Measurements from ENCODE around the gene NEDD4L.
A peak's percentile ranks its signal among the peaks of the same experiment; 100 is the strongest.

Gene NEDD4L

DNA sequence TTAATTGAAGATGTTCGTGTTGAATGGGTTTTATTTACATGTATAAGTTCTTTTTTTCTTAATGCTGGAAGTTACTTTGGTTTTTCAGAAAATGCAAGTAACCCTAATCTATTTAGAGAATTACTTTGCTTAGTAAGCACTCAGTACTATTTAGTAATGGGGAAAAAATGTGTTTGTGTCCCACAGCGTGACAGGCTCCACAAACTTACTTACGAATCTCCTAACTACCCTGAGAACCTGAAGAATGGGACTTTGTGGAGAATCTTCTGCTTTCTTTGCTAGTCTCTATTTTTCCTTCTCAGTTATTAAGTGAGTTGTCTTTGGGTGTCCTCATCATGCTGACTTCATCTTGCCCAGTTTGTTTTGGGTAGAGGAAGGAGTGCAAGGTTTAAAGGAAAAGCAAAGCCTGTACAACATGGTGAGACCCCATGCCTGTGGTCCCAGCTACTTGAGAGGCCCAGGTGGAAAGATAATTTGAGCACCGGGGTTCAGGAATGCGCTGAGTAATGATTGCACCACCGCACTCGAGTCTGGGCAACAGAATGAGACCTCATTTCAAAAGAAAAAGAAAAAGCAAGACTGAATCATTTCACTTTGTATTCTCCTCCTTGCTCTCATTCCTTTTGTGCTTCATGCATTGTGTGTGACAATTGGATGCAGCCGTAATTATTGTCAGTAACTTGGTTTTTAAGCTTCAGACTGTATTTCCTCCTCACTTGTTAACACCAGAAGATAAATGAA is 10.2 kb downstream of the NEDD4L start:
- no peak for DNase-seq

DNA sequence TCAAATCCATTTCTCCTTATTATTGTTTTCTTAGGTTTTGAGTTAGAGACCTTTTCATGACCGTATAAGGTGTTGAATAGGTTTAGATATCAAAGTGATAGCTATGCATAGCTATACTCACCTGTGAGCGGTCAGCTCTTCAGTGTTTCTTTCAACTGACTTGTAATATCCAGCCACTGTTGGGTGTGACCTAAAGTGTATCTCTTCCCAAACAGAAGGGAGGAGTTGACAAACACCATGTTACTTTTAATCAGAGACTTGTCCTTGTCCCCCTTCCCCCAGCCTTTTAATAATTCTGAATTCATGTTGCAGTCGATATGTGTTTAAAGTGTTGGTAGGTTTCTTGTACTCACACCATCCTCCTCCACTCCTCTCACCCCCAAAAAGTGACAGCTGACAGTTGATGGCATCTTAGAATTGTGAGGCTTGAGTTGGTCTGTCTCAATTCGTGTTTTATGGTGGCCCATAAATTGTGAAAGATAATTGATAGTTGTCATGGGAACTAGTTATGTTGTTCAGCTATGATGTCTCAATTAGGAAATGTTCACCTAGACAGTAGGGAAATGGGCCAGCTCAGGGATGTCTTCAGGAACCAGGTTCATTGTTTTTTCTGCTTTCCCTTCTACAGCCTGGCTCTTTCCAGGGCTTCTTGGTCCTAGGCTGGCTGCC is 12.0 kb downstream of the NEDD4L start:
- DNase-seq, result no peak

DNA sequence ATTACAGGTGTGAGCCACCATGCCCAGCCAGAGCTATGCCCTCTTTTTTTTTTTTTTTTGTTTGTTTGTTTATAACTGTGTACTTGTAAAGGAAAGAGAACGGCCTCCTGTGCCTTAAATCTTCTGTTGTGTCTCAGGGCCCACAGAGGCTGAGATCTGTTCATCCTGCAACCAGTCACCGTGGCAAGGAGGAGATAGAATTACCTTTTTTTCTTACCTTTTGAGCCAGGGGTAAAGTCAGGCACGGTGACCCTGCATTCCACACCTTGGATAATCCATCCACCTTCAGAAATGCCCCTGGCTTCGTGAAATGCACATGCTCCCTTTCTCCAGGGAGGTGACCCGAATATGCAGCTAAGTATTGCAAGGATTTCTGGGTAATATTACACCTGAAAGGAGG is 12.8 kb downstream of the NEDD4L start:
- no peak for DNase-seq

- DNase-seq, result no peak
Observed at GRCh38 chr18:58057291-58057965, 13.4 kb downstream of the NEDD4L start.

- DNase-seq, result no peak
Observed at GRCh38 chr18:58058720-58059119, 14.7 kb downstream of the NEDD4L start.

DNA sequence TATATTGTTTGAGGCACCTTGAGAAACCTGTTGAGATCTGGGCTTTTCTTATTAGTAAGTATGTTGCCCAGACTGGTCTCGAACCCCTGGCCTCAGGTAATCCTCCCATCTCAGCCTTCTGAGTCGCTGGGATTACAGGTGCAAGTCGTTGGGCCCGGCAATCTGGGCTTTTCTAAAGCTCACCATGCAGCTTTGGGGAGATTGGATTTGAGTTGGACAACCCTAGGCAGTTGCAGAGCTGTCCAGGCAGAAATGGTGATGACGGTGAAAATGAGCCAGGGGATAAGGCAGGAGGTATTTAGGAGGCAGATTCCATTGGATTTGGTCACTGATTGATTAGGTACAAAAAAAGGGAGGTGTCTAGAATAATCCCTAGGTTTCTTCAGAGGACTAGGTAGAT is 16.2 kb downstream of the NEDD4L start:
- no peak for DNase-seq

GRCh38 chr18:58061349-58061748 is 17.3 kb downstream of the NEDD4L start:
- DNase-seq, result no peak

- no peak for DNase-seq
Observed at GRCh38 chr18:58064406-58064998, 20.5 kb downstream of the NEDD4L start.

- no peak for DNase-seq
Observed at GRCh38 chr18:58065956-58066355, 21.9 kb downstream of the NEDD4L start.

DNA sequence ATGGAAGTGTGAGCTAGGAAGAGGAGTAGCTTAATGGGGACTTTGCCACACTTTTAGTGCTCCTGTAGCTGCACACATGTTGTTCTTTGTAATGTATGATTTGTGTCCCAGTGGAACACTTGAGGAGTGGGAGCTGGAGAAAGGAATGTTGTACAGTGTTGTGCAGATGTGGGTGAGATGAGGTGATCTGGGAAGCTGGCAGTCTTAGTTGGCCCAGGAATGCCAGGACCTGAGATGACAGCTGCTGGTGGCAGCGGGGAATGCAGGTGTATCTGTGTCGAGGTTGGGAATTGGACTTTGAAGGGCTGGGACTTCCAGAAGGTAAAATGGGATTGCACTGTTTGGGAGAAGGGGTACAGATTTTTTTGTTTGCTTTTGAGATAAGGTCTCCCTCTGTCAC is 23.6 kb downstream of the NEDD4L start:
- DNase-seq, result no peak

DNA sequence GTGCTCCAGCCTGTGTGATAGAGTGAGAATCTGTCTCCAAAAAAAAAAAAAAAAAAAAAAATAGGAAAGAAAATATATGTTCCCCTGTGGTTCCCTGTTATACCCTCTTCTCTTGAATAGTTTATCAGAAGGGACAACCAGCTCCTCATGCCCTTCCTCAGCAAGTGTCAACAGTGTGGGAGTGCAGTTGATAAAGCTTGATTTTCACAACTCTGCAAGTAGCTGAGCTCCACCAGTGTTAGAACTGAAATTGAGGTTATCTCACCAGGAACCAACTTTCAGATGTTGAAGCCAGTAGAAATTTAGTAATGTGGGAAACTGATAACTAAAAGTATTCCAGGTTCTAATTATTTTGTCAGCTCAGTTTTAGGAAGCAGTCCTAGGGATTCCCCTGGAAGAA is 25.1 kb downstream of the NEDD4L start:
- no peak for DNase-seq

DNA sequence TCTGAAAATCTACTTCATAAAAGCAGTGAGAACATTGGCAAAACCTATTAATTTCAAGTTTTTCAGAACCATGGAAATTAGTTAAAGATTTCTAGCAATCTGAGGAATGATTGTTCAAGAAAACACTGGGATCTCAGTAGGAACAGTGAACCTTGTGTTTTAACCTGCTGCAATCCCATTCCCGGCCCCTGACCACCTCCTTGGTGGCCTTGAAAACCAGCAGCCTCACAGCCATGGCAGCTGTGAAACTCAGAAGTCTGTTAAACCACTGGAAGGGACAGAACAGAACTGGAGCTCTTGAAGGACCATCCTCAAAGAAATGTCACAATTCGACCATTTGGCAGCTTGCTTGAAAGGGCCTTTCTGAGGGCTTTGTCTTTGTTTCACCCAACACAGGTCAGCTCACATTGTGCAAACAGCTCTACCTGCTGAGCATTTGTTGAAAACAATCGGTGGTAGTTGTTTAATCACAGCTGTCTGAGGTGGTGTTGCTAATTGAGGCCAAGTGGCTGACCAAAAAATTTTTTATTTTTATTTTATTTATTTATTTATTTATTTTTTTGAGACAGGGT is 25.8 kb downstream of the NEDD4L start:
- DNase-seq, result no peak

GRCh38 chr18:58076052-58076451 is 32.0 kb downstream of the NEDD4L start:
- no peak for DNase-seq

DNA sequence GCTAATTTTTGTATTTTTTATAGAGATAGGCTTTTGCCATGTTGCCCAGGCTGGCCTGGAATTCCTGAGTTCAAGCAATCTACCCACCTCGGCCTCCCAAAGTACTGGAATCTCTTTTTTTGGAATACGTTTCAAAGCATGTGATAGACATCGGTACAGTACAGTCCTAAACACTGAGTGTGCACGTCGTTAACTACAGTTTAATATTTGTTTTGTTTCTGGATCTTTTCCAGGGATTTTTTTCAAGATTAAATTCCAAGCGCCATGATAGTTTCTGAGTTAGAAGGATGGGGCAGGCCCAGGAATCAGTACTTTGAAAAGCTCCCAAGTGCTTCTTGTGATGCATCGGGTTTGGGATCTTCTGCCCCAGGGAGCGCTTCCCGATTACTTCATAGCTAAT is 33.3 kb downstream of the NEDD4L start:
- DNase-seq, result no peak

DNA sequence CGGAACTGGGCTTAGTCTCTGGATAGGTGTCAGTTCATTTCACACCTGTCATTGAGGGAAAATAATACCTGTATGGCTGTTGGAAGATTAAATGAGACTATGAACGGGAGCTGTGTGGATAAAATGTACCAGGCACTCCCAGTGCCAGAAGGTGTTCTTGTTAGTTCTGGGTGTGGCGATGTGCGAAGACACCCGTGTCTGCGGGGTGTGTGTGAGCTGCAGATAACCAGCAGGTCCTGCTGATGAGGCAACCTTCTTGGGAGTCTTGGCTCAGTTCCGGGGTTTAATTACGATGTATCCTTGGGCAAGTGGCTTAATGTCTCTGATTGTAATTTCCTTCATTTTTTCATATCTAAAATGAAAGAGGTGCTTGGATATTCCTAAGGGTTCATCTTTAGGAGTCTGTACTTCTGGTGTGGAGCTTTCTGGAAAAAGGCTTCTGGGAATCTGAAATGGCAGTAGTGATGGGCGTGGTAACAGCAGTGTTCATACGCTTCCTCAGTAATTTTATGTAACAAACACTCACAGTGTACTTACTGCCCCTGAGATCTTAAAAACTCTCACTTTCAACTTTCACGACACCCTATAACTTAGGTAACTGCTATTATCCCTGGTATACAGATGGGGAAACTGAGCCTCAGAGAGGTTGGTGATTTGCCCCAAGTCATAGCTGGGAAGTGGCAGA is 35.0 kb downstream of the NEDD4L start:
- DNase-seq, result no peak

- DNase-seq, result no peak
Observed at GRCh38 chr18:58080451-58080850, 36.4 kb downstream of the NEDD4L start.

DNA sequence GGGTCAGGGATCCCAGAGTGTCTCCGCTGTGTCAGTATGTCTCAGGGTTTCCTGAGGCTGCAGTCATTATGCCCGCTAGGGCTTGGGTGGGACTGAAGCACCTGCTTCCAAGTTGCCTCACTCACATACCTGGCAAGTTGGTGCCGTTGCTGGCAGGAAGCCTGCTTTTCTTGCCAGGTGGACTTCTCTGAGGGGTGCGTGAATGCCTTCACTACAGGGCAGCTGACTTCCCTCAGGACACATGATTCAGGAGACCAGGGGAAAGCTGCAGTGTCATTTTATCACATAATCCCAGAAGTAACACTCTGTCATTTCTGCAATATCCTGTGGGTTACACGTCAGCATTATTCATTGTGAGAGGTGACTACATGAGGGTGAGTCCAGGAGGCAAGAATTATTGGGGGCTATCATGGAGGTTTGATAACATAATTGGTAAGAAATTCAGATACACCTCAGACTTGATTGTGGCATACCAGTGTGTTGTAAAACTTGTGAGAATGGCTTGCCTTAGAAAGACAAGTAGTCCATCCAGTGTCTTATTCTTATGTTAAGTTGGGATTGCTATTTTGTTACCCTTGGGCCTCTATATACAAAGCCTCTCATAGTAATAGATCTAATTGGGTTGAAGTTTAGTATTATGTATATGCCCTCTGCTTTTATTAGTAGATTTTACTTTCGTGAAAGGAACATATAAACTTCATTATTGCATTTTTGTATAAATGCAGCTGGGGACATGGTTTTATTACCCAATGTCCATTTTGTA is 44.1 kb downstream of the NEDD4L start:
- DNase-seq, result peak; percentile 55

- DNase-seq, result no peak
Observed at GRCh38 chr18:58088691-58089065, 44.7 kb downstream of the NEDD4L start.

GRCh38 chr18:58091099-58091611 is 47.1 kb downstream of the NEDD4L start:
- DNase-seq, result peak; percentile 50

GRCh38 chr18:58093311-58093803 is 49.3 kb downstream of the NEDD4L start:
- DNase-seq, result no peak

GRCh38 chr18:58095222-58095621 is 51.2 kb downstream of the NEDD4L start:
- DNase-seq, result no peak

DNA sequence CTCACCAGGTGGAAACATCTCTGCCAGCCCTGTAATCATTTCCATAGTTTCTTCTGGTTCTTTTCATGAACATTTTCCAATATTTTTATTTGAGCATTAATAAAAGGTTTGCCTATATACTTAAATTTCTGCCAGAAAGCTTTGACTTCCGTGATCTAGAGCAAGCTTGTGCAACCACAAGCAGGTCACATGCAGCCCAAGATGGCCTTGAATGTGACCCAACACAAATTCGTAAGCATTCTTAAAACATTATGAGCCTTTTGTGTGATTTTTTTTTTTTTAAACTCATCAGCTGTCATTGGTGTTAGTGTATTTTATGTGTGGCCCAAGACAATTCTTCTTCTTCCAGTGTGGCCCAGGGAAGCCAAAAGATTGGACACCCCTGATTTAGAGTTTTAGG is 51.6 kb downstream of the NEDD4L start:
- no peak for DNase-seq

Measured in activated CD4-positive, alpha-beta T cell treated with anti-CD3 and anti-CD28 coated beads, Interleukin-2, Interleukin-6, amounts not matched to agents 100 ng/mL and 50 ng/mL, durations not matched to agents 16 hours and 8 hours (primary cell).